Measurements from ENCODE around the gene GNG13.

DNA sequence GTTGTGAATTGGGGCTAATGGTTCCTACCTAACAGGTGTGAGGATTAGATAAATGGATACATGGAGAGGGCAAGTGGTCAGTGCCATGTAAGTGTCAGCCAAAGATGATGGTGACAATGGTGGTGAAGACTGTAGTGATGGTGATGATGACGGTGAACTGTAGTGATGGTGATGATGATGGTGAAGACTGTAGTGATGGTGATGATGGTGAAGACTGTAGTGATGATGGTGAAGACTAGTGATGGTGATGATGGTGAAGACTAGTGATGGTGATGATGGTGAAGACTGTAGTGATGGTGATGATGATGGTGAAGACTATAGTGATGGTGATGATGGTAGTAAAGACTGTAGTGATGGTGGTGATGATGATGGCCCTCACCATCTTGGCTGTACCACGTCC lies 18.1 kb upstream of the GNG13 start:
- TF ChIP-seq, protein P1, sequence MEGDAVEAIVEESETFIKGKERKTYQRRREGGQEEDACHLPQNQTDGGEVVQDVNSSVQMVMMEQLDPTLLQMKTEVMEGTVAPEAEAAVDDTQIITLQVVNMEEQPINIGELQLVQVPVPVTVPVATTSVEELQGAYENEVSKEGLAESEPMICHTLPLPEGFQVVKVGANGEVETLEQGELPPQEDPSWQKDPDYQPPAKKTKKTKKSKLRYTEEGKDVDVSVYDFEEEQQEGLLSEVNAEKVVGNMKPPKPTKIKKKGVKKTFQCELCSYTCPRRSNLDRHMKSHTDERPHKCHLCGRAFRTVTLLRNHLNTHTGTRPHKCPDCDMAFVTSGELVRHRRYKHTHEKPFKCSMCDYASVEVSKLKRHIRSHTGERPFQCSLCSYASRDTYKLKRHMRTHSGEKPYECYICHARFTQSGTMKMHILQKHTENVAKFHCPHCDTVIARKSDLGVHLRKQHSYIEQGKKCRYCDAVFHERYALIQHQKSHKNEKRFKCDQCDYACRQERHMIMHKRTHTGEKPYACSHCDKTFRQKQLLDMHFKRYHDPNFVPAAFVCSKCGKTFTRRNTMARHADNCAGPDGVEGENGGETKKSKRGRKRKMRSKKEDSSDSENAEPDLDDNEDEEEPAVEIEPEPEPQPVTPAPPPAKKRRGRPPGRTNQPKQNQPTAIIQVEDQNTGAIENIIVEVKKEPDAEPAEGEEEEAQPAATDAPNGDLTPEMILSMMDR (IDR thresholded peaks at IDR 0.05): no peak
- TF ChIP-seq POLR2A (IDR thresholded peaks at IDR 0.05) (no peak), POLR2AphosphoS5 (IDR thresholded peaks at IDR 0.05) (no peak)
